Measurements from ENCODE around the gene CRYGN.

CRYGN gene

DNA sequence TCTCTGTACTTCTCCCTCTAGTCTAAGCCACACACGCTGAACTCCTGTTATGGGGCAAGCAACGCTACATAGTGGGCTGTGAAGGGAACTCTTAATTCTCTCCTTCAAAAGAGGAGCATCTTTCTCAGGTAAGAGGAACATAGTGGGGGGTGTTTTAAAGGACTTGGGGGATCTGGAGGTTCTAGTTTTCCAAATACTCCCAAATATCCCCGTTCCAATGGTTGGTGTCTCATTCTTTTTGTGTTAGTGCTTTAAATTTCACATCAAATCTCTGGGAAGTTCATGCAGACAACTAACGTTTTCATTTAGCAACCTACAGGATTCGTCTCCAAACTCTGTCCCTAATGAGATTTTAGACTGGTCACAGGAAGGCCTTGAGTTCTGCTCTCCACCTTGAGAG is 17.7 kb downstream of the CRYGN start:
- H3K36me3 ChIP-seq (ENCODE audit: insufficient read depth, low read length) = no peaks in the 10 kb centered on the region
- no peak overlapping the region for H3K4me3 ChIP-seq (ENCODE audit: low read length)
- peaks cover 13% of the 10 kb centered on the region for H3K9me3 ChIP-seq (replicated peaks; ENCODE audit: low read length)
- H3K4me1 ChIP-seq (ENCODE audit: control insufficient read depth, insufficient read depth, low read length) = peaks cover 18% of the 10 kb centered on the region
- peaks cover 44% of the 10 kb centered on the region for H3K27me3 ChIP-seq (ENCODE audit: control insufficient read depth, insufficient read depth, low read length)
- no peak overlapping the region for H3K9ac ChIP-seq (ENCODE audit: low read depth, low read length)
- H3K4me2 ChIP-seq (ENCODE audit: low read length) = no peak overlapping the region

DNA sequence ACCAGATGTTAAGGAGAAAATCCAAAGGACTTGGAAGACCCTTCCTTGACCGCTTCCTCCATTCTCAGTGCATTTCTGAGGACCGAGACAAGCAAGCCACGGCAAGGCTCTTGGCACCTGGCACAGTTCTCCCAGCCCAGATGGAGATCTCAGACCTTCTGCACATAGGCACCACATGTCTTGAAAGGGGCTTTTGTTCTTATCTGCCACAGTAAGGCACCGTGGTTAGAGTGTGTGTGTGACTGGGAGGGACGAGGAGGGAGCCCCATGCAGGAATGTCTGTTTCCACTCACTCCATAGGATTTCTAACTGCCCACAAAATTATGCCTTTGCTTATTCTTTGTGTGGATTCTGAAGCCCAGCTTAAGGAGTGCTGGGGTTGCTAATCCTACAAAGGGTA is 19.8 kb downstream of the CRYGN start:
- Histone ChIP-seq H3K4me2 (ENCODE audit: low read length) (no peak overlapping the region), H3K4me3 (ENCODE audit: low read length) (no peak overlapping the region), H3K4me1 (ENCODE audit: control insufficient read depth, insufficient read depth, low read length) (no peaks in the 10 kb centered on the region), H3K27me3 (ENCODE audit: control insufficient read depth, insufficient read depth, low read length) (peaks cover 56% of the 10 kb centered on the region), H3K9me3 (replicated peaks; ENCODE audit: low read length) (peaks cover 13% of the 10 kb centered on the region), H3K36me3 (ENCODE audit: insufficient read depth, low read length) (no peaks in the 10 kb centered on the region), H3K9ac (ENCODE audit: low read depth, low read length) (no peak overlapping the region)

- Histone ChIP-seq H3K36me3 (ENCODE audit: insufficient read depth, low read length) (no peaks in the 10 kb centered on the region), H3K27me3 (ENCODE audit: control insufficient read depth, insufficient read depth, low read length) (peaks cover 61% of the 10 kb centered on the region), H3K4me2 (ENCODE audit: low read length) (no peak overlapping the region)
Measured at GRCh38 chr7:151416941-151417315, 23.0 kb downstream of the CRYGN start.

GRCh38 chr7:151416112-151416940 is 23.6 kb downstream of the CRYGN start:
- no peak overlapping the region for H3K4me2 ChIP-seq (ENCODE audit: low read length)
- no peaks in the 10 kb centered on the region for H3K36me3 ChIP-seq (ENCODE audit: insufficient read depth, low read length)
- no peaks in the 10 kb centered on the region for H3K4me1 ChIP-seq (ENCODE audit: control insufficient read depth, insufficient read depth, low read length)
- H3K9ac ChIP-seq (ENCODE audit: low read depth, low read length) = no peak overlapping the region
- peaks cover 63% of the 10 kb centered on the region for H3K27me3 ChIP-seq (ENCODE audit: control insufficient read depth, insufficient read depth, low read length)
- H3K4me3 ChIP-seq (ENCODE audit: low read length) = no peak overlapping the region
- peaks cover 9% of the 10 kb centered on the region for H3K9me3 ChIP-seq (replicated peaks; ENCODE audit: low read length)

More at GRCh38 chr7:151416941-151417315, 23.0 kb downstream of the CRYGN start:
- Histone ChIP-seq H3K4me3 (ENCODE audit: low read length) (no peak overlapping the region), H3K9me3 (replicated peaks; ENCODE audit: low read length) (peaks cover 9% of the 10 kb centered on the region), H3K9ac (ENCODE audit: low read depth, low read length) (no peak overlapping the region), H3K4me1 (ENCODE audit: control insufficient read depth, insufficient read depth, low read length) (no peaks in the 10 kb centered on the region)

GRCh38 chr7:151415375-151416105 is 24.4 kb downstream of the CRYGN start:
- H3K36me3 ChIP-seq (ENCODE audit: insufficient read depth, low read length) = no peaks in the 10 kb centered on the region
- H3K4me1 ChIP-seq (ENCODE audit: control insufficient read depth, insufficient read depth, low read length) = no peaks in the 10 kb centered on the region
- no peak overlapping the region for H3K4me3 ChIP-seq (ENCODE audit: low read length)
- H3K9me3 ChIP-seq (replicated peaks; ENCODE audit: low read length) = peaks cover 9% of the 10 kb centered on the region
- H3K4me2 ChIP-seq (ENCODE audit: low read length) = no peak overlapping the region
- H3K27me3 ChIP-seq (ENCODE audit: control insufficient read depth, insufficient read depth, low read length) = peaks cover 69% of the 10 kb centered on the region
- H3K9ac ChIP-seq (ENCODE audit: low read depth, low read length) = no peak overlapping the region

- Histone ChIP-seq H3K9ac (ENCODE audit: low read depth, low read length) (no peak overlapping the region), H3K4me3 (ENCODE audit: low read length) (no peak overlapping the region), H3K9me3 (replicated peaks; ENCODE audit: low read length) (no peaks in the 10 kb centered on the region), H3K4me1 (ENCODE audit: control insufficient read depth, insufficient read depth, low read length) (no peaks in the 10 kb centered on the region), H3K36me3 (ENCODE audit: insufficient read depth, low read length) (no peaks in the 10 kb centered on the region), H3K27me3 (ENCODE audit: control insufficient read depth, insufficient read depth, low read length) (peaks cover 83% of the 10 kb centered on the region), H3K4me2 (ENCODE audit: low read length) (no peak overlapping the region)
Measured at GRCh38 chr7:151413241-151413640, 26.7 kb downstream of the CRYGN start.

GRCh38 chr7:151412318-151412717 is 27.6 kb downstream of the CRYGN start:
- Histone ChIP-seq H3K9me3 (replicated peaks; ENCODE audit: low read length) (no peaks in the 10 kb centered on the region), H3K9ac (ENCODE audit: low read depth, low read length) (no peak overlapping the region), H3K36me3 (ENCODE audit: insufficient read depth, low read length) (no peaks in the 10 kb centered on the region), H3K4me3 (ENCODE audit: low read length) (no peak overlapping the region), H3K4me1 (ENCODE audit: control insufficient read depth, insufficient read depth, low read length) (no peaks in the 10 kb centered on the region), H3K27me3 (ENCODE audit: control insufficient read depth, insufficient read depth, low read length) (peaks cover 83% of the 10 kb centered on the region), H3K4me2 (ENCODE audit: low read length) (no peak overlapping the region)

DNA sequence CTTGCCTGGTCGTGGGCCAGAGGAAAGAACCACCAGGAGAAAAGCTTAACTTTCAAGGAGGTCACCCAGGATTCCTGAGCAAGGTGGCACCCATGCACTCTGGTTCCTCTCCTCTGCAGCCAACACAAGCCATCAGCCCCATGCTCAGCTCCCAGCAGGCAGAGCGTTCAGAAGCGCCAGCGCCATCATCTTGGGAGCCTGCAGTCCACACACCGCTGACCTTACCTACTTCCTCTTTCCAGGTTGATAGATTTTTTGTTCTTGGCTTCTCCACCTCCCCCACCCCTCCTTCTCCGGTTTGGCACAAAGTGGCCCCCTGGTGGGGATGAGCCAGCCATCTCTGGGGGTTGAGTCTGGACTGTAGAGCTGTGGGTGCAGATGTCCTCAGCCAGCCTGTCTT is 28.4 kb downstream of the CRYGN start:
- H3K4me1 ChIP-seq (ENCODE audit: control insufficient read depth, insufficient read depth, low read length) = no peaks in the 10 kb centered on the region
- H3K27me3 ChIP-seq (ENCODE audit: control insufficient read depth, insufficient read depth, low read length) = peaks cover 78% of the 10 kb centered on the region
- H3K4me2 ChIP-seq (ENCODE audit: low read length) = no peak overlapping the region
- no peaks in the 10 kb centered on the region for H3K9me3 ChIP-seq (replicated peaks; ENCODE audit: low read length)
- no peak overlapping the region for H3K9ac ChIP-seq (ENCODE audit: low read depth, low read length)
- H3K36me3 ChIP-seq (ENCODE audit: insufficient read depth, low read length) = no peaks in the 10 kb centered on the region
- H3K4me3 ChIP-seq (ENCODE audit: low read length) = no peak overlapping the region

DNA sequence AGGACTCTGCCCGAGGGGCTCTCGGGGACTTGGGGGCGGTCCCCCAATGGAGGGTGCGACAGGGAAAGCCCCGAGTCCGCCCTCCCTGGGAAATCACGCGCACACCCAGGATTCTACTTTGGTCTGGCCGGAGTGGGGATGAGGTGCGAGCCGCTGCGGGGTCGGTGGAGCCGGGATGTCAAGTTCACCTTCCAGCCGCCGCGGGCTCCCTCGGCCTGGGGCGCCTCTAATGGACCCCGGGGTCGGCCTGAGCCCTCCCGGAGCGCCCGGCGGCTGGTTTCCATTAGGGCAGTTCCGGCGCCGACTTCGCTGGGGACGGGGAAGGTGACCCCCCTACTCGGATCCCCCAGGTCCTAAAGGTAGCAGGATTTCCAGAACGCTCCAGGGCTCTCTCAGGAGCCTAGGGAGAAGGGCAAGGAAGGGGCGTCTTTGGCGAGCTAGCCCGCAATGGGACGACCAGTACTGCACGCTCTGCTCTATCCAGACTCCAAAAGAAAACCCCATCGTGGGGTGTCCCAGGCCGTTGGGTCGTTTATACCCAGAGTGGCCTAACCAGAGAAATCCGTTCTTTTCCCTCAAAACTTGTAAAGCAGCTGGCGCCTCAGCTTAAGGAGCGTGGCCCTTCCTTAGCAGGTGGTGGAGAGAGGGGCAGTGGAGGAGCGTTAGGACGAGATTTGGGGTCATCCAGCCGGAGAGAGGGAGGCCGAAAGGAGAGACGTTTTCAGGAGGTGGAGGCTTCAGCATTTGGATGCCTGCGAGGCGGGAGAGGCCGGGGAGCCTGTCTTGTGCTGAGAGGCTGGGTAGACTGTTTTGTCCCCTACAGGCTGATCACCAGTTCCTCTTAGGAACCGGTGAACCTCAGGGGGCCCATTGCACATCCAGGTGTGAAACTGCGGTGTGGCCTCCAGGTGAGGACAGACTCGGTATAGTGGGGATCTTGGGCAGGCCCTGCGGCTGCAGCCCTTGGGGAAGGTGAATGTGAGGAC is 29.2 kb downstream of the CRYGN start:
- Histone ChIP-seq H3K36me3 (ENCODE audit: insufficient read depth, low read length) (no peaks in the 10 kb centered on the region), H3K9ac (ENCODE audit: low read depth, low read length) (no peak overlapping the region), H3K4me1 (ENCODE audit: control insufficient read depth, insufficient read depth, low read length) (no peaks in the 10 kb centered on the region), H3K4me2 (ENCODE audit: low read length) (peak overlapping the region; percentile 64), H3K27me3 (ENCODE audit: control insufficient read depth, insufficient read depth, low read length) (peaks cover 77% of the 10 kb centered on the region), H3K4me3 (ENCODE audit: low read length) (peak overlapping the region; percentile 15), H3K9me3 (replicated peaks; ENCODE audit: low read length) (no peaks in the 10 kb centered on the region)

- Histone ChIP-seq H3K4me1 (ENCODE audit: control insufficient read depth, insufficient read depth, low read length) (no peaks in the 10 kb centered on the region), H3K4me2 (ENCODE audit: low read length) (peak within 1 kb of the TSS; percentile 64), H3K9ac (ENCODE audit: low read depth, low read length) (no peak within 1 kb of the TSS), H3K4me3 (ENCODE audit: low read length) (peak within 1 kb of the TSS; percentile 15), H3K36me3 (ENCODE audit: insufficient read depth, low read length) (no peaks in the 10 kb centered on the region), H3K27me3 (ENCODE audit: control insufficient read depth, insufficient read depth, low read length) (peaks cover 78% of the 10 kb centered on the region), H3K9me3 (replicated peaks; ENCODE audit: low read length) (no peaks in the 10 kb centered on the region)
Measured at GRCh38 chr7:151409667-151410404, 30.1 kb downstream of the CRYGN start, which contains the start of gene WDR86. Gene WDR86, minus strand, starts transcription at chr7:151410038. Its CDS starts 449 bp downstream, at chr7:151409589.

All from skeletal muscle satellite cell (primary cell).